SW480 (cell line): ENCODE results near the gene RAPGEF6.

Experiments
- DNase-seq: peaks from one replicate; pipeline ENCODE4 v3.0.0-alpha.2; 2016; ENCODE audit warnings: low spot score

RAPGEF6 gene

DNA sequence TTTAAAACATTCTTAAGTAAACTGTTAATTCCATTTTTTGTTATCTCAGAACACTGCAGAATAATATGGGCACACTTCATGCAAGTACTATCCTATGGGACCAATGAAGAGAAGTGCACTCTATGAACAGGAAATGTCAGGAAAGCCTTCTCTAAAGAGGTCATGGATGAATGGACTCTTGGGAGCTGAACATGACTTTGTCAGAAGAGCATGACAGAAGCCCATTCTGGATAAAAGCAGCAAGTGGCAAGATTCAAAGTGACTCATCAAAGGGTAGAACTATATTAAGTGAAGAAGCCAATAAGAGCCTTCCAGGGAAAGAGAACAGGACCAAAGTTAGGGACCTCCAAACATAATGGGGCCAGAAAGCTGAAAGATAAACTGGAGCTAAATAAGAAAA lies 94.0 kb downstream of the RAPGEF6 start:
- no peak for DNase-seq

DNA sequence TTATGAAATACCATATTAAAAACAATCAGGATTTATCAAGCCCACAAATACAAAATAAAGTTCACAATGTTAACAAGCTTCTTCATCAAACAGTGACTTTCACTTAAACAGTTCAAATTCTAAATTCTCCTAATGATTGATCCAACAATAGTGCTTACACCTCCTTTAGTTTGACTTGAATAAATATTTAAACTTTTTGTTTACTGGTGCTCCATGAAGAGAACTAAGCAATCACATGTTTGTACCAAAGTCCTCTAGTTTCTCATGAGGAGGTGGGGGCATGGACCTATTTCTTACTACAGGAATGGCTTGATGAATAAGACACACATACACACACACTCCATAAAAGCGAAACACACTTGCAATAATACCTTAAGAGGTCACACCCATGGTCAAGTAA lies 95.8 kb downstream of the RAPGEF6 start:
- DNase-seq, result no peak

DNA sequence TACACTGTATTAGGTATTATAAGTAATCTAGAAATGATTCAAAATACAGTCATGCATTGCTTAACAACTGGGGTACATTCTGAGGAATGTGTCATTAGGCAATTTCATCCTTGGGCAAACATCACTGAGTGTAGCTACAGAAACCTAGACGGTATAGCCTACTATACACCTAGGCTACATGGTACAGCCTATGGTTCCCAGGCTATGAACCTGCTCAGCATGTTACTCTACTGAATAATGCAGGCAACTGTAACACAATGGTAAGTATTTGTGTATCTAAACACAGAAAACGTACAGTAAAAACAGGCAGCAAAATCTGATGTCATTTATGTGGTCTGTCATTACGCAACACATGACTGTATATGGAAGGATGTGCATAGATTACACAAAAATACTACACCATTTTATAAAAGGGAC lies 96.8 kb downstream of the RAPGEF6 start:
- DNase-seq, result no peak

DNA sequence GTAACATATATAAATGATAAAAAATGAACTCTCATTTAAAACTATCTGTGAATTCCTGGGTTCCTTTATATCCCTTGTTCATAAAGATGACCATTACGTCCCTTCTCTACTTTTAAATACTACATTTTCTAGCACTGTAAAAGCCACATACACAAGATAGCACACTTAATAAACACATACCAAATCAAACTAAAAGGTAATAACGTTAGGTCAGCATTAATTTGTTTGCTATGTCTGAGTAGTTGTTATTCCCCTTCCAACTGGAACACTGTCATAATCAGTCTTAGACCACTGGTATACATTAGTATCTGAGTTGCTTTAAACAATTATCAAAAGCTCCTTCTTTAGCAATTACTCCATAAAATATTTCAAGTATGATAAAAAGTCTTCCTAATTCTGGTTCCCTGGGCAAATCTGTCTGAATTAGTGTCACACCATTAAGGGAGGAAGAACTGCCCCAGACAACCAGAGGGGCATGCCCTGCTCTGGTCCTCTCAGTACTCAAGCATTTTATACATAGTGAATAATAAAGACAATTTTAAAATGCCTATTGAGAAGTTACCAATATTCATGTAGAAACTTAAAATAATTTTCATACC lies 98.1 kb downstream of the RAPGEF6 start:
- DNase-seq, result no peak

DNA sequence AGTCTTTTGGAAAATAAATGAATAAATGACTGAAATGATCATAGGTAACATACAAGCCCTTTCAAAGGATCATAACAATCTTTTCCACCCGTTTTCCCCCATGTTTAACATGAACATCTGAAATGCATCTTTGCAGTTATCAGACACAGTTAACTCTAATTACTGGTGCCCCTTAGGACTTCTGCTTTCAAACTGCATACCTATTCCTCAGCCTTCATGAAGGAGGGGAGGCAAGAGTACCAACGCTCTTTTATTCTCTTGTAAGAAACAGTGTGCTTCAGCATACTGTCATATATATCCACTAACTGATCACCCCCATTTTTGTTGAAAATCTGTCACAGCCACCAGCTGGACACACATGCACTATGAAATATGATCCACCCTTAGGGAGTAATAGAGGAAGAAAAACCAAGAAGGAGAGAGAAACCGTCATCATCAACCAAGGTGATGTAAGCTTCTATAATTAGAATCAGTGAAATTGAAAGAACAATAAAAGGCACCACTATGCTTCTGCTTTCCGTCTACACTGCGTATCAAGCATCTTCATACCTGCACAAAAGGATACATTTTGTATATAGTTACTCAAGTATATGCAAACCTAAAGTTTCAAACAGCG lies 98.7 kb downstream of the RAPGEF6 start:
- DNase-seq, result no peak

- no peak for DNase-seq
Observed at GRCh38 chr5:131534974-131535373, 100.1 kb downstream of the RAPGEF6 start.

- no peak for DNase-seq
Observed at GRCh38 chr5:131533836-131534235, 101.2 kb downstream of the RAPGEF6 start.

DNA sequence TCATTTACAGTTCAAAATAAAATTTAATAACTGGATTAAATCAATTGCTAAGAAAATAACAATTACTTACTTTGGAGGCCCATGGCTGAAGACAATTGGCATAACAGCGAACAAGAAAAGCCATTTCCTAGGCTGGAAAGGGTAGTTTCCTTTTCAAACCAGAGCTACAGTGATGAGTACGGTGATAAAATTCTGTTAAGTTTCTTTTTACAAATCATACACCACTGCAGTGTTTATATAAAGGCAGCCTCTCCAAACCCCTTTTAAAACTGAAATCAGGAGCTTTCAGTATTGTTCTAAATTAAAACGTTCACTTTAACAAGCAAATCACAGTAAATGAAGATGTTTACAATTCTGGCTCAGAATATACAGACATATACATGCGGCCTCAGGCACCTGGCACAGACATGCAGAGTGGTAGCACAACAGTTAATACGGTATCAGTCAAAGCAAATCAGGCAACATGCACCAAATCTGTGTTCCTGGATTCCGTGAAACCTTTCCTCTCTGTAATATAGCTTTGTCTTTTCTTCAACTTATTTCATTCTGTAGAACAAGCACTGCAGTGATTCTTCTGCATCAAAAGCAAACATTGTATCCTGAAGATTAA lies 102.9 kb downstream of the RAPGEF6 start:
- DNase-seq, result no peak

- no peak for DNase-seq
Observed at GRCh38 chr5:131530706-131531331, 104.2 kb downstream of the RAPGEF6 start.

- DNase-seq, result no peak
Observed at GRCh38 chr5:131528682-131529081, 106.3 kb downstream of the RAPGEF6 start.

DNA sequence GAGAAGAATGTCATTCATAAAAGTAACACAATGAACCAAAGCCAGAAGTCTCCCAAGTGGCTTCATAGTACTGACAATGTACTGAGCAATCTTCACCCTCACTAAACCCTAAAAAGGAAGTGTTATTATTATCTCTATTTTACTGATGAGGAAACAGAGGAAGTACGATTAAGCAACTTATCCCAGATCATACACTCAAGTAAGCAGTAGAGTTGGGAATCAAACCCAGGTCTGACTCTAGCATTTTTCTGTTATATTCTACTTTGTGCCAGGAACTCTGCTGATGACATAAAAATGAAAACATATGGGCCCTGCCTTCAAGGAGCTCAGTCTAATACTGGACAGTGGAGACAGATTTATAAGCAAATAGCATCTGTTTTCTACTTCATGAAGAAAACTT lies 109.2 kb downstream of the RAPGEF6 start:
- no peak for DNase-seq

GRCh38 chr5:131524431-131524830 lies 110.6 kb downstream of the RAPGEF6 start:
- DNase-seq, result no peak

DNA sequence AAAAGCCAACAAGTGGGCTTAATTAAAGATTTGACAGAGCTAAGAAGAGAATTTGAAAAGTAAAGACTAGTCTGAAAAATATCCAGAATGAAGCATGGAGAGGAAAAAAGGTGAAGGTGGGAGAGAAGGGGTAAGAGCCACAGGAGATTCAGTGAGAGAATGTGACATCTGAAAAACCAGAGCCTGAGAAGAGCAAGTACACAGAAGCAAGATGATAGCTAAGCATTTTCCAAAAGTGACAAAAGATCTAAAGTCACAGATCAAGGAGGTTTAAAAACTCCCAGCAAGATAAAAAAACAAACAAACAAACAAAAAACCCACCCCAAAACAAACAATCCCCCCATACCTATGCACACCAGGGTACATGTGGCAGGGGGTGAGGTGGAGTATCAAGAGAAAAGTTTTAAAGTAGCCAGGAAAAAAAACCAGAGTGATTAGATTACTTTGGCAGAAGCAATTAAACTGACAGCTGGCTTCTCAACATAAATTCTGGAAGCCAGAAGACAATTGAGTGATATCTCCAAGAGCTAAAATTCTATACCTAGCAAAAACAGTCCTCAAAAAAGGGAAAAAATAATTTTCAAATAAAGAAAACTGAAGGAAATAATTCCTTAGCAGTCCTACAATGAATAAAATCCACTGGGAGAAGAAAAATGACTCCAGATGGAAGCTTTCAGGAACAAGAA lies 111.4 kb downstream of the RAPGEF6 start:
- no peak for DNase-seq

DNA sequence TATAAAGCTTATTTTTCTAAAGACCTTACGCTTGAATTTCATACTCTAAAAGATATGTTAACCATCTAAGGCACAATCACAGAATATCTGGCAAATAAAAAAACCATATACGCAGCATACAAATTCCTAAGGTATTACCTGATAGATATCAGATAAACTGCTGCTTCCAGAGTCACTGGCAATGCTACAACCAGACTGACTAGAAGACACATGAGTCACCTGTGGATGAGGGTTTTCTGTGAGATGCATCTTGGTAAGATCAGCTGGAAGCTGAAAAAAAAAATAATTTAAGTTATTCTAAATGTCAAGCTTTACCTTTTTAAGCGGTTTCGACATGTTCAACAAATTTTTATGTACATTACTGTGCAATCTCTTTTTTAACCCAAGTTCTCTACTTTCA lies 113.8 kb downstream of the RAPGEF6 start:
- DNase-seq, result no peak

- no peak for DNase-seq
Observed at GRCh38 chr5:131515348-131515747, 119.7 kb downstream of the RAPGEF6 start.

GRCh38 chr5:131514316-131515283 lies 120.4 kb downstream of the RAPGEF6 start:
- no peak for DNase-seq

DNA sequence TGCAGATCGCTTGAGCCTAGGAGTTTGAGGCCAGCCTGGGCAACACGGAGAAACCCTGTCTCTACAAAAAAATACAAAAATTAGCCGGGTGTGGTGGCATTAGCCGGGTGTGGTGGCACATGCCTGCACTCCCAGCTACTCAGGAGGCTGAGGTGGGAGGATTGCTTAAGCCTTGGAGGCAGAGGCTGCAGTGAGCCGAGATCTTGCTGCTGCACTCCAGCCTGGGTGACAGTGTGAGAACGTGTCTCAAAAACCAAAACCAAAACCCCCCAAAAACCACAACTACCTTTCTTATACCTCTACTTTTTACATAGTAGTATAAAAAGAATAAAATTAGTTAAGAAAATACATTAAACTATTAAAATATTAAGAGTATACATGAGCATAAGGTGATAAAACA lies 121.2 kb downstream of the RAPGEF6 start:
- no peak for DNase-seq

GRCh38 chr5:131511934-131512333 lies 123.1 kb downstream of the RAPGEF6 start:
- no peak for DNase-seq

DNA sequence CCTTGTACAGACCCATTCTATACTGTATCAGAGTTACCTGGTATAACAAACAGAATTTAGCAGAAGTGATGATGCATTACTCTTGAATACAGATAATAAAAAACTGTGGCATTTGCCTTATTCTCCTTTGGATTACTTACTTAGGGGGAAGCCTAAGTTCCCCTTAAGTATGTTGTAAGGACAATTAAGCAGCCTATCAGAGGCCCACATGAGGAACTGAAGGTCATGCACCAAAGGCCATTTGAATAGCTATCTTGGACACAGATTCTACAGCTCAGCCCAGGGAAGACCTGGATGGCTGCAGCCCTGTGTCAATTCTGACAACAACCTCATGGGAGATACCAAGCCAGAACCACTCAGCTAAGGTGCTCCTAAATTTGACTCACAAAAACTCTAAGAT lies 125.2 kb downstream of the RAPGEF6 start:
- no peak for DNase-seq

DNA sequence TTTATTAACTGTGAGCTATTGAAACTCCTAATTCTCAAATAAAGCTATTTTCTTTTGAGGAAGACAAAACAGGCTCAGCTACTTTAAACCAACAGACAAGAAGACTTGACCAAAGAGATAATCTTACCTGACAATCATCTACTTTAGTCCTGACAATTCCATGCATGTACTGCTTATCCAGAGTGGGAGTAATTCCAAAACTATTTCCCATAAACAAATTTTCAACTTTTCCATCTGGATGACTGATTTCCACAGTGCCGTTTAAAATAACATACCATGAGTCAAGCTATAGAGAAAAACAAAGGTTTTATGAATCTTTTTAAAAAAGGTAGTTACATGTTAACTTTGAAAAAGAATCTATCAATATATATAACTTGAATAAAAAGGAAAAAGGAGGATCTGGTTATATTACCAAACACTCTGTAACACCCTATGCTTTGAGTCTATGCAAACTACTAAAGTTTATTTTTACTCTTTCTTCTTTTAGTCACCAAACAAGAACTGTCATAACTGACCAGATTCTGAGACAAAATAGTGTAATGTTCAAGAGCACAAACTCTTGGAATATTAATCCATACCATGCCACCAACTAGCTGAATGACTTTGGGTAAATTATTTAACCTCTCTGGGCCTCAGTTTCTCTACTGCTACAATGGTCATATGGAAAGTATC lies 129.7 kb downstream of the RAPGEF6 start:
- DNase-seq, result no peak

- no peak for DNase-seq
Observed at GRCh38 chr5:131496400-131496713, 138.7 kb downstream of the RAPGEF6 start.
